Thyroid gland (tissue), 4 donors: ENCODE measurements around the gene COMT. TPM values are rescaled to one million over a fixed set of nuclear protein-coding genes. Genes with fewer than 3 reads are reported as not detected.

Experiments
- DNase-seq, 2 donors: peaks; one replicate each; pipeline ENCODE4 v3.0.0-alpha.2; 2019
- H3K27ac ChIP-seq, 3 donors: fragments of 200-600 bp; sonication (generic); 1 replicate in 2 of 3; 2 replicates in 1 of 3; pipeline ENCODE4 v1.5.1; 2016 to 2019; ENCODE audit warnings: mild to moderate bottlenecking in 1 of 3, moderate library complexity in 1 of 3
- H3K27me3 ChIP-seq: fragments of 200-600 bp; sonication (generic); one replicate; pipeline ENCODE4 v1.5.1; 2019
- H3K36me3 ChIP-seq, 2 donors: fragments of 200-600 bp; sonication (generic); one replicate each; pipeline ENCODE4 v1.5.1; 2016 to 2019
- H3K4me1 ChIP-seq, 2 donors: fragments of 200-600 bp; sonication (generic); one replicate each; pipeline ENCODE4 v1.5.1; 2017 to 2019
- H3K4me3 ChIP-seq, 3 donors: fragments of 200-600 bp; sonication (generic); replicated peaks in 1 of 3; 1 replicate in 2 of 3; 2 replicates in 1 of 3; pipeline ENCODE4 v1.5.1; 2016; ENCODE audit warnings: mild to moderate bottlenecking in 1 of 3
- H3K9me3 ChIP-seq: fragments of 200-600 bp; sonication (generic); one replicate; pipeline ENCODE4 v1.5.1; 2017
- CTCF ChIP-seq, 6 experiments: fragments of 200-600 bp in 3 of 6; fragments of 450-650 bp in 3 of 6; sonication (generic) in 3 of 6; IDR thresholded peaks; one replicate each; pipeline ENCODE4 v1.5.1; 2016 to 2019; ENCODE audit warnings: antibody characterized with exemption in 6 of 6, mild to moderate bottlenecking in 2 of 6, inconsistent platforms in 1 of 6, moderate library complexity in 1 of 6
- POLR2A ChIP-seq, 2 donors: fragments of 450-650 bp; IDR thresholded peaks; one replicate each; pipeline ENCODE4 v1.6.1; 2017; ENCODE audit warnings: antibody characterized with exemption in 2 of 2, mild to moderate bottlenecking in 2 of 2, moderate library complexity in 1 of 2
- WGBS, 2 donors: methylation state at CpG; one replicate each; pipeline ENCODE4 v1.1.5; 2017; 5-methylcytosine and 5-hydroxymethylcytosine counted together
- intact Hi-C: fragments of 100-400 bp; cut with DNase I; formaldehyde crosslinking; loops from one replicate; pipeline ENCODE4 v1.15.1; 2023
- total RNA-seq, 4 donors: library from RNA; depleted of rRNA; stranded (reverse); fragments of >200 nt; gene quantifications; one replicate each; pipeline ENCODE4 v1.2.3, GENCODE V29; 2016

Gene COMT
- total RNA-seq, 4 donors from 2014 or later, result 92.6 to 216 (median 138) TPM

- DNase-seq, result peak in 1 of 2 donors; percentile 31
- Histone ChIP-seq H3K4me3 (no peak overlapping the region), H3K36me3 (peaks cover 5 to 15% of the 10 kb centered on the region in 2 donors), H3K27ac (peak overlapping the region; percentile 79 to 93 (median 89)), H3K4me1 (peaks cover 52 to 62% of the 10 kb centered on the region in 2 donors), H3K27me3 (no peaks in the 10 kb centered on the region), H3K9me3 (no peaks in the 10 kb centered on the region)
- intact Hi-C loops, result no loop called here
- TF ChIP-seq CTCF (IDR thresholded peaks at IDR 0.05) (no peak), POLR2A (IDR thresholded peaks at IDR 0.05) (no peak)
- WGBS, 2 donors, result 92 to 93% methylated on average over 9 to 12 of the region's 16 CpGs
Measured at GRCh38 chr22:19981961-19982920, 40.7 kb downstream of the COMT start.

GRCh38 chr22:19982991-19983578, 41.5 kb downstream of the COMT start:
- H3K27ac ChIP-seq, result peak overlapping the region; percentile 7 to 50 (median 28)
- intact Hi-C loops, result no loop called here
- peaks cover 5 to 9% of the 10 kb centered on the region in 2 donors for H3K36me3 ChIP-seq
- WGBS, 2 donors, result 71% methylated on average over 8 of the region's 8 CpGs; no CpG with 5 or more reads in 1 of the 2 donors
- no peaks in the 10 kb centered on the region for H3K9me3 ChIP-seq
- no peak overlapping the region for H3K4me3 ChIP-seq
- no peak for DNase-seq
- H3K27me3 ChIP-seq, result no peaks in the 10 kb centered on the region
- no peak for TF ChIP-seq CTCF (IDR thresholded peaks at IDR 0.05)
- no peak for TF ChIP-seq POLR2A (IDR thresholded peaks at IDR 0.05)
- peaks cover 52 to 62% of the 10 kb centered on the region in 2 donors for H3K4me1 ChIP-seq

GRCh38 chr22:19983741-19984140, 42.2 kb downstream of the COMT start:
- Histone ChIP-seq H3K27ac (peak overlapping the region in 2 of 3 donors; percentile 7 to 28), H3K4me1 (peaks cover 52 to 68% of the 10 kb centered on the region in 2 donors), H3K27me3 (no peaks in the 10 kb centered on the region), H3K9me3 (no peaks in the 10 kb centered on the region), H3K4me3 (no peak overlapping the region), H3K36me3 (peaks cover 3 to 9% of the 10 kb centered on the region in 2 donors)
- 72 to 81% methylated on average over 5 of the region's 5 CpGs for WGBS, 2 donors
- intact Hi-C loops, result no loop called here
- TF ChIP-seq CTCF (IDR thresholded peaks at IDR 0.05) (no peak), POLR2A (IDR thresholded peaks at IDR 0.05) (no peak)
- peak; percentile 51 to 59 for DNase-seq

- Histone ChIP-seq H3K4me1 (peaks cover 52 to 73% of the 10 kb centered on the region in 2 donors), H3K27me3 (no peaks in the 10 kb centered on the region), H3K36me3 (peaks cover 0 to 6% of the 10 kb centered on the region in 2 donors), H3K9me3 (no peaks in the 10 kb centered on the region), H3K27ac (peak overlapping the region in 1 of 3 donors; percentile 7), H3K4me3 (no peak overlapping the region)
- peak in 1 of 2 donors; percentile 39 for DNase-seq
- TF ChIP-seq POLR2A (IDR thresholded peaks at IDR 0.05) (no peak), CTCF (IDR thresholded peaks at IDR 0.05) (no peak)
- intact Hi-C loops, result no loop called here
- WGBS, 2 donors, result 72 to 84% methylated on average over 13 of the region's 19 CpGs
Measured at GRCh38 chr22:19984201-19984753, 42.7 kb downstream of the COMT start.
